Neural progenitor cell (in vitro differentiated cells): ENCODE results near the gene PAPSS2. TPM values are rescaled to one million over a fixed set of nuclear protein-coding genes. Genes with fewer than 3 reads are reported as not detected.

ENCODE experiments used
- DNase-seq: peaks from one replicate; pipeline ENCODE4 v3.0.0-alpha.2; 2016; ENCODE audit warnings: low spot score
- H2AFZ ChIP-seq: fragments of 200-600 bp; sonication (generic); replicated peaks from 2 replicates; pipeline ENCODE4 v1.6.1; 2016; ENCODE audit warnings: antibody characterized with exemption
- H3F3A ChIP-seq: fragments of 200-600 bp; sonication (generic); 2 replicates; pipeline ENCODE4 v1.6.1; 2016; ENCODE audit warnings: antibody characterized with exemption, low read depth
- H3K27ac ChIP-seq: fragments of 200-600 bp; sonication (generic); 2 replicates; pipeline ENCODE4 v1.5.1; 2016; ENCODE audit warnings: mild to moderate bottlenecking
- H3K27me3 ChIP-seq: fragments of 200-600 bp; sonication (generic); 2 replicates; pipeline ENCODE4 v1.6.1; 2016; ENCODE audit warnings: mild to moderate bottlenecking, moderate library complexity
- H3K36me3 ChIP-seq: fragments of 200-600 bp; sonication (generic); 2 replicates; pipeline ENCODE4 v1.5.1; 2016
- H3K4me1 ChIP-seq: fragments of 200-600 bp; sonication (generic); 2 replicates; pipeline ENCODE4 v1.6.1; 2016; ENCODE audit warnings: mixed run types
- H3K4me2 ChIP-seq: fragments of 200-600 bp; sonication (generic); 2 replicates; pipeline ENCODE4 v1.6.1; 2016
- H3K4me3 ChIP-seq: fragments of 200-600 bp; sonication (generic); 2 replicates; pipeline ENCODE4 v1.5.1; 2016
- H3K79me2 ChIP-seq: fragments of 200-600 bp; sonication (generic); 2 replicates; pipeline ENCODE4 v1.6.1; 2016; ENCODE audit warnings: low read depth
- H3K9ac ChIP-seq: fragments of 200-600 bp; sonication (generic); 2 replicates; pipeline ENCODE4 v1.6.1; 2016
- H3K9me3 ChIP-seq: fragments of 200-600 bp; sonication (generic); 2 replicates; pipeline ENCODE4 v1.5.1; 2016; ENCODE audit warnings: low read depth
- H4K20me1 ChIP-seq: fragments of 200-600 bp; sonication (generic); 2 replicates; pipeline ENCODE4 v1.6.1; 2016; ENCODE audit warnings: low read depth
- H3K27ac Mint-ChIP-seq: 3 replicates; pipeline ENCODE4 v1.8.0; 2021; ENCODE audit warnings: mixed read lengths
- H3K27me3 Mint-ChIP-seq: 2 replicates; pipeline ENCODE4 v1.8.0; 2022; ENCODE audit warnings: low read depth, mild to moderate bottlenecking, inconsistent platforms, moderate library complexity, mixed read lengths; ENCODE audit not compliant: insufficient read depth
- H3K36me3 Mint-ChIP-seq: 3 replicates; pipeline ENCODE4 v1.8.0; 2021; ENCODE audit warnings: mixed read lengths
- H3K4me1 Mint-ChIP-seq: 3 replicates; pipeline ENCODE4 v1.8.0; 2021; ENCODE audit warnings: mixed read lengths
- H3K4me3 Mint-ChIP-seq: 3 replicates; pipeline ENCODE4 v1.8.0; 2021; ENCODE audit warnings: mild to moderate bottlenecking, moderate library complexity, mixed read lengths
- H3K9me3 Mint-ChIP-seq: 3 replicates; pipeline ENCODE4 v1.8.0; 2020; ENCODE audit warnings: mixed read lengths
- EZH2 ChIP-seq: fragments of 200-600 bp; sonication (generic); IDR thresholded peaks from 2 replicates; pipeline ENCODE4 v1.6.1; 2017; ENCODE audit warnings: antibody characterized with exemption, mild to moderate bottlenecking, moderate library complexity
- EZH2phosphoT487 ChIP-seq: fragments of 200-600 bp; sonication (generic); IDR thresholded peaks from 2 replicates; pipeline ENCODE4 v1.6.1; 2017; ENCODE audit warnings: antibody characterized with exemption
- total RNA-seq: library from RNA; depleted of rRNA; stranded (reverse); fragments of >200 nt; gene quantifications from 2 replicates; pipeline ENCODE4 v1.2.3, GENCODE V29; 2015; ENCODE audit warnings: low replicate concordance
- TF ChIP-seq, protein P1 (sequence below): fragments of 200-600 bp; sonication (generic); IDR thresholded peaks from 2 replicates; pipeline ENCODE4 v1.5.1; 2017; ENCODE audit warnings: antibody characterized with exemption, mild to moderate bottlenecking

PAPSS2 gene
- total RNA-seq, 1 donor from 2014 or later = 6.0 TPM

GRCh38 chr10:87634311-87634710, 25.4 kb upstream of the PAPSS2 start:
- no peak overlapping the region for H2AFZ ChIP-seq
- H3K9me3 ChIP-seq = no peaks in the 10 kb centered on the region
- Mint-ChIP-seq H3K27me3 (peaks cover 2% of the 10 kb centered on the region), H3K36me3 (no peaks in the 10 kb centered on the region), H3K4me3 (no peak overlapping the region), H3K4me1 (no peaks in the 10 kb centered on the region), H3K27ac (no peak overlapping the region), H3K9me3 (no peaks in the 10 kb centered on the region)
- H3K4me2 ChIP-seq = no peak overlapping the region
- no peaks in the 10 kb centered on the region for H3K79me2 ChIP-seq
- H3K27ac ChIP-seq = no peak overlapping the region
- H3K36me3 ChIP-seq = no peaks in the 10 kb centered on the region
- no peaks in the 10 kb centered on the region for H4K20me1 ChIP-seq
- H3K9ac ChIP-seq = no peak overlapping the region
- H3K4me1 ChIP-seq = no peaks in the 10 kb centered on the region
- H3K4me3 ChIP-seq = no peak overlapping the region
- DNase-seq = no peak
- TF ChIP-seq EZH2 (no peak), EZH2phosphoT487 (no peak)
- TF ChIP-seq, protein P1, sequence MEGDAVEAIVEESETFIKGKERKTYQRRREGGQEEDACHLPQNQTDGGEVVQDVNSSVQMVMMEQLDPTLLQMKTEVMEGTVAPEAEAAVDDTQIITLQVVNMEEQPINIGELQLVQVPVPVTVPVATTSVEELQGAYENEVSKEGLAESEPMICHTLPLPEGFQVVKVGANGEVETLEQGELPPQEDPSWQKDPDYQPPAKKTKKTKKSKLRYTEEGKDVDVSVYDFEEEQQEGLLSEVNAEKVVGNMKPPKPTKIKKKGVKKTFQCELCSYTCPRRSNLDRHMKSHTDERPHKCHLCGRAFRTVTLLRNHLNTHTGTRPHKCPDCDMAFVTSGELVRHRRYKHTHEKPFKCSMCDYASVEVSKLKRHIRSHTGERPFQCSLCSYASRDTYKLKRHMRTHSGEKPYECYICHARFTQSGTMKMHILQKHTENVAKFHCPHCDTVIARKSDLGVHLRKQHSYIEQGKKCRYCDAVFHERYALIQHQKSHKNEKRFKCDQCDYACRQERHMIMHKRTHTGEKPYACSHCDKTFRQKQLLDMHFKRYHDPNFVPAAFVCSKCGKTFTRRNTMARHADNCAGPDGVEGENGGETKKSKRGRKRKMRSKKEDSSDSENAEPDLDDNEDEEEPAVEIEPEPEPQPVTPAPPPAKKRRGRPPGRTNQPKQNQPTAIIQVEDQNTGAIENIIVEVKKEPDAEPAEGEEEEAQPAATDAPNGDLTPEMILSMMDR = no peak
- no peaks in the 10 kb centered on the region for H3F3A ChIP-seq
- no peaks in the 10 kb centered on the region for H3K27me3 ChIP-seq

- no peaks in the 10 kb centered on the region for H3K36me3 Mint-ChIP-seq
- H3K27me3 Mint-ChIP-seq = no peaks in the 10 kb centered on the region
- no peaks in the 10 kb centered on the region for H3K36me3 ChIP-seq
- H2AFZ ChIP-seq = no peak overlapping the region
- TF ChIP-seq, protein P1 = no peak
- TF ChIP-seq EZH2phosphoT487 (no peak), EZH2 (no peak)
- H3K27me3 ChIP-seq = no peaks in the 10 kb centered on the region
- H3F3A ChIP-seq = no peaks in the 10 kb centered on the region
- no peaks in the 10 kb centered on the region for H3K4me1 Mint-ChIP-seq
- H3K9me3 Mint-ChIP-seq = no peaks in the 10 kb centered on the region
- no peak overlapping the region for H3K27ac Mint-ChIP-seq
- H3K4me1 ChIP-seq = no peaks in the 10 kb centered on the region
- H3K9me3 ChIP-seq = no peaks in the 10 kb centered on the region
- H3K4me3 Mint-ChIP-seq = no peak overlapping the region
- H3K79me2 ChIP-seq = no peaks in the 10 kb centered on the region
- no peak overlapping the region for H3K4me3 ChIP-seq
- H3K27ac ChIP-seq = no peak overlapping the region
- H3K4me2 ChIP-seq = no peak overlapping the region
- H3K9ac ChIP-seq = no peak overlapping the region
- DNase-seq = no peak
- H4K20me1 ChIP-seq = no peaks in the 10 kb centered on the region
Observed at GRCh38 chr10:87635498-87636312, 24.0 kb upstream of the PAPSS2 start.

GRCh38 chr10:87636313-87636915, 23.3 kb upstream of the PAPSS2 start:
- Mint-ChIP-seq H3K9me3 (no peaks in the 10 kb centered on the region), H3K27ac (no peak overlapping the region), H3K36me3 (no peaks in the 10 kb centered on the region), H3K27me3 (no peaks in the 10 kb centered on the region), H3K4me3 (no peak overlapping the region), H3K4me1 (no peaks in the 10 kb centered on the region)
- no peaks in the 10 kb centered on the region for H3K9me3 ChIP-seq
- no peaks in the 10 kb centered on the region for H3F3A ChIP-seq
- TF ChIP-seq, protein P1 = no peak
- TF ChIP-seq EZH2 (no peak), EZH2phosphoT487 (no peak)
- H2AFZ ChIP-seq = no peak overlapping the region
- no peak overlapping the region for H3K27ac ChIP-seq
- H3K4me2 ChIP-seq = no peak overlapping the region
- no peak overlapping the region for H3K4me3 ChIP-seq
- no peak overlapping the region for H3K9ac ChIP-seq
- no peaks in the 10 kb centered on the region for H3K36me3 ChIP-seq
- H3K27me3 ChIP-seq = no peaks in the 10 kb centered on the region
- no peaks in the 10 kb centered on the region for H3K79me2 ChIP-seq
- no peaks in the 10 kb centered on the region for H4K20me1 ChIP-seq
- no peak for DNase-seq
- H3K4me1 ChIP-seq = no peaks in the 10 kb centered on the region
